ENCODE measurements around the gene SSBP3. TPM values are rescaled to one million over a fixed set of nuclear protein-coding genes. Genes with fewer than 3 reads are reported as not detected.

Gene SSBP3
- total RNA-seq, 1 donor = 14.5 TPM

- Histone ChIP-seq H4K20me1 (ENCODE audit: insufficient read depth, low read length) (no peaks in the 10 kb centered on the region), H3K4me1 (ENCODE audit: insufficient read depth, low read length) (no peaks in the 10 kb centered on the region), H3K4me3 (ENCODE audit: insufficient read depth, low read length) (no peak overlapping the region), H2AFZ (ENCODE audit: low read length) (no peak overlapping the region), H3K27ac (ENCODE audit: low read depth, low read length) (no peak overlapping the region), H3K36me3 (ENCODE audit: insufficient read depth, low read length) (no peaks in the 10 kb centered on the region), H3K9me3 (ENCODE audit: low read depth, low read length) (no peaks in the 10 kb centered on the region), H3K79me2 (ENCODE audit: insufficient read depth, low read length) (no peaks in the 10 kb centered on the region), H3K27me3 (ENCODE audit: insufficient read depth, low read length) (no peaks in the 10 kb centered on the region), H3K4me2 (ENCODE audit: insufficient read depth, low read length) (no peak overlapping the region)
- no peak for TF ChIP-seq CTCF (IDR thresholded peaks at IDR 0.05; ENCODE audit: extremely low read depth, low read depth, low read length)
- no peak for DNase-seq (ENCODE audit: insufficient read length, low spot score, missing footprints)
Measured at GRCh38 chr1:54442185-54442584, 36.0 kb upstream of the SSBP3 start.

GRCh38 chr1:54439550-54440223, 33.5 kb upstream of the SSBP3 start:
- no peaks in the 10 kb centered on the region for H3K27me3 ChIP-seq (ENCODE audit: insufficient read depth, low read length)
- no peak overlapping the region for H3K27ac ChIP-seq (ENCODE audit: low read depth, low read length)
- peak; percentile 58 for DNase-seq (ENCODE audit: insufficient read length, low spot score, missing footprints)
- H3K79me2 ChIP-seq (ENCODE audit: insufficient read depth, low read length) = no peaks in the 10 kb centered on the region
- H3K9me3 ChIP-seq (ENCODE audit: low read depth, low read length) = no peaks in the 10 kb centered on the region
- H3K4me2 ChIP-seq (ENCODE audit: insufficient read depth, low read length) = no peak overlapping the region
- TF ChIP-seq CTCF (IDR thresholded peaks at IDR 0.05; ENCODE audit: extremely low read depth, low read depth, low read length) = no peak
- no peak overlapping the region for H3K4me3 ChIP-seq (ENCODE audit: insufficient read depth, low read length)
- H3K36me3 ChIP-seq (ENCODE audit: insufficient read depth, low read length) = no peaks in the 10 kb centered on the region
- H3K4me1 ChIP-seq (ENCODE audit: insufficient read depth, low read length) = no peaks in the 10 kb centered on the region
- H2AFZ ChIP-seq (ENCODE audit: low read length) = peak overlapping the region; percentile 66
- no peaks in the 10 kb centered on the region for H4K20me1 ChIP-seq (ENCODE audit: insufficient read depth, low read length)

- no peaks in the 10 kb centered on the region for H4K20me1 ChIP-seq (ENCODE audit: insufficient read depth, low read length)
- no peaks in the 10 kb centered on the region for H3K9me3 ChIP-seq (ENCODE audit: low read depth, low read length)
- H3K27ac ChIP-seq (ENCODE audit: low read depth, low read length) = no peak overlapping the region
- H3K4me1 ChIP-seq (ENCODE audit: insufficient read depth, low read length) = no peaks in the 10 kb centered on the region
- no peak for TF ChIP-seq CTCF (IDR thresholded peaks at IDR 0.05; ENCODE audit: extremely low read depth, low read depth, low read length)
- H3K79me2 ChIP-seq (ENCODE audit: insufficient read depth, low read length) = no peaks in the 10 kb centered on the region
- H3K4me2 ChIP-seq (ENCODE audit: insufficient read depth, low read length) = no peak overlapping the region
- H3K4me3 ChIP-seq (ENCODE audit: insufficient read depth, low read length) = no peak overlapping the region
- H2AFZ ChIP-seq (ENCODE audit: low read length) = no peak overlapping the region
- no peak for DNase-seq (ENCODE audit: insufficient read length, low spot score, missing footprints)
- no peaks in the 10 kb centered on the region for H3K36me3 ChIP-seq (ENCODE audit: insufficient read depth, low read length)
- H3K27me3 ChIP-seq (ENCODE audit: insufficient read depth, low read length) = no peaks in the 10 kb centered on the region
Measured at GRCh38 chr1:54437783-54438182, 31.6 kb upstream of the SSBP3 start.

GRCh38 chr1:54436826-54437225, 30.6 kb upstream of the SSBP3 start:
- Histone ChIP-seq H3K4me1 (ENCODE audit: insufficient read depth, low read length) (no peaks in the 10 kb centered on the region), H4K20me1 (ENCODE audit: insufficient read depth, low read length) (no peaks in the 10 kb centered on the region), H3K4me3 (ENCODE audit: insufficient read depth, low read length) (no peak overlapping the region), H2AFZ (ENCODE audit: low read length) (no peak overlapping the region), H3K4me2 (ENCODE audit: insufficient read depth, low read length) (no peak overlapping the region), H3K27me3 (ENCODE audit: insufficient read depth, low read length) (no peaks in the 10 kb centered on the region), H3K79me2 (ENCODE audit: insufficient read depth, low read length) (no peaks in the 10 kb centered on the region), H3K9me3 (ENCODE audit: low read depth, low read length) (no peaks in the 10 kb centered on the region), H3K27ac (ENCODE audit: low read depth, low read length) (no peak overlapping the region), H3K36me3 (ENCODE audit: insufficient read depth, low read length) (no peaks in the 10 kb centered on the region)
- no peak for TF ChIP-seq CTCF (IDR thresholded peaks at IDR 0.05; ENCODE audit: extremely low read depth, low read depth, low read length)
- no peak for DNase-seq (ENCODE audit: insufficient read length, low spot score, missing footprints)

Data from osteoblast (primary cell).